ENCODE data around the gene FTSJ1. TPM values are rescaled to one million over a fixed set of nuclear protein-coding genes. Genes with fewer than 3 reads are reported as not detected.

Gene FTSJ1
- total and polyA plus RNA-seq, 9 donors, result 23.2 to 45.9 (median 31.7) TPM

DNA sequence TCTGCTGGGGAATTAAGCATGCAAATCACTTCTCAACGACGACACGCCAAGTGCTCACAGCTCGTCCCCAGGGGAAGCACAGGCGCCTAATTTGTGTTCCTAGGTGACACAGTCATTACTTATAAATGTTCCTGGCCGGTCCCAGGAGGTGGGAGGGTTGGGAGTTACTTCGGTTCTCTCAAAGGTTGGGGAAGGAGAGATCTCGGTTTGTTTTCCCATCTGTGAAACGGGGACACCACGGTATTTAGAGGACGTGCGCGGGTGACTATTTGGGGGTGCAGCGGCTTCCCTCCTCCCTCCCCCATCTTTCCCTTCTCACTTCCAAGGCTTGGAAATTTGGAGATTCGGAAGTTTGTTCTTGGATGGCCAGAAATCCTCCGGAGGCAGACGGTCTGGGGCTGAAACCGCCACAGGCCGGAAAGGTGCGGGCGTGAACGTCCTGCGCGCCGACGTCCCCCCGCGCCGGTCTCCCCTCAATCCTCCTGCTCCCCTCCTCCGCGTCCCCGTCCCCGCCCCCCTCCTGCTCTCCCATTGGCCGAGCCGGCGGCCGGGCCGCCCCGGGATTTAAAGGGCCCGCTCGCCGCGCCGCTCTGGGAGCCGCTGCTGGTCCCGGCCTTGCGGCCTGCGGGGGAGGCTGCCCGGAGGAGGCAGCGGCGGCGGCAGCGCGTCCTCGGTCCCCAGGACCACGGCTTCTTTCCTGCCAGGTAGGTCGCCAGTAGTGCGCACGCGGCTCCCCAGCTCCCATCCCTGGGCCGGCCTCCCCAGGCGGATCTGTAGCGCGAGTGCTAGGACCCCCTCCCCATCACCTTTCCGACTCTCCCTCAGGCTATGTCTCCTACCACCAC is 32.6 kb downstream of the FTSJ1 start, which contains the start of gene PORCN:
Gene PORCN, plus strand, starts transcription at position 593 of the 845 bp plus-strand sequence. CDS start 829 bp downstream, outside the sequence.
- 31 to 42% (median 39%) methylated on average over 44 to 65 of the region's 65 CpGs for WGBS, 3 donors
- H3K27ac ChIP-seq, result peak within 1 kb of the TSS in 1 of 2 donors; percentile 24
- no peaks in the 10 kb centered on the region for H3K4me1 ChIP-seq (ENCODE audit: insufficient read depth)
- H3K9me3 ChIP-seq, result no peaks in the 10 kb centered on the region
- TF ChIP-seq POLR2A (IDR thresholded peaks at IDR 0.05) (peak; percentile 37), EP300 (IDR thresholded peaks at IDR 0.05) (no peak)
- DNase-seq, result peak; percentile 80 to 88 (median 84)
- intact Hi-C loops (cut with DNase I), result no loop called here
- H3K27me3 ChIP-seq, result no peaks in the 10 kb centered on the region
- H3K4me3 ChIP-seq, result peak within 1 kb of the TSS; percentile 75
- no peaks in the 10 kb centered on the region for H3K36me3 ChIP-seq

DNA sequence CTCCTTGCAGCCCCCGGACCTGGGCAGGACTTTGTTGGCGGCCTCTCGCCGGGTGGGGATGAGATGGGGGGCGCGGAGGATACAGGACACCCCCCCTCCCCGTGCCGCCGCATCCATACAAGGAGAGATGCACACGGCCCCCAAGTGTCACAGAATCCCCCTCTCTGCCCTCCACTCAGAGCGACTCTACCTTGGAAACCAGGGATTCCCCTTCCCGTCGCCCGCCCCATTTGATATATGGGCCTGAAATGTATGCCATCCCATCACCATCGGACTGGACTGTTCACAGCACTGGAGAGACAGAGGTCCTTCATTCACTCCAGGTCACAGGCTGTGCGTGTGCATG is 33.2 kb downstream of the FTSJ1 start:
- DNase-seq, result no peak
- 28 to 47% (median 42%) methylated on average over 16 of the region's 16 CpGs for WGBS, 3 donors
- H3K36me3 ChIP-seq, result no peaks in the 10 kb centered on the region
- H3K27me3 ChIP-seq, result no peaks in the 10 kb centered on the region
- H3K27ac ChIP-seq, result no peak overlapping the region
- no peaks in the 10 kb centered on the region for H3K4me1 ChIP-seq (ENCODE audit: insufficient read depth)
- peak overlapping the region; percentile 75 for H3K4me3 ChIP-seq
- TF ChIP-seq EP300 (IDR thresholded peaks at IDR 0.05) (no peak), CTCF (IDR thresholded peaks at IDR 0.05) (no peak), POLR2A (IDR thresholded peaks at IDR 0.05) (no peak)
- H3K9me3 ChIP-seq, result no peaks in the 10 kb centered on the region
- intact Hi-C loops (cut with DNase I), result no loop called here

- TF ChIP-seq POLR2A (IDR thresholded peaks at IDR 0.05), result no peak
- TF ChIP-seq CTCF (IDR thresholded peaks at IDR 0.05), result no peak
- no peak for TF ChIP-seq EP300 (IDR thresholded peaks at IDR 0.05)
- no peaks in the 10 kb centered on the region for H3K27me3 ChIP-seq
- no peaks in the 10 kb centered on the region for H3K9me3 ChIP-seq
- 51 to 61% (median 58%) methylated on average over 11 of the region's 11 CpGs for WGBS, 3 donors
- peak overlapping the region; percentile 75 for H3K4me3 ChIP-seq
- no peak overlapping the region for H3K27ac ChIP-seq
- no peaks in the 10 kb centered on the region for H3K36me3 ChIP-seq
- intact Hi-C loops (cut with DNase I), result no loop called here
- no peaks in the 10 kb centered on the region for H3K4me1 ChIP-seq (ENCODE audit: insufficient read depth)
- DNase-seq, result no peak
Measured at GRCh38 chrX:48509619-48510018, 33.6 kb downstream of the FTSJ1 start.

DNA sequence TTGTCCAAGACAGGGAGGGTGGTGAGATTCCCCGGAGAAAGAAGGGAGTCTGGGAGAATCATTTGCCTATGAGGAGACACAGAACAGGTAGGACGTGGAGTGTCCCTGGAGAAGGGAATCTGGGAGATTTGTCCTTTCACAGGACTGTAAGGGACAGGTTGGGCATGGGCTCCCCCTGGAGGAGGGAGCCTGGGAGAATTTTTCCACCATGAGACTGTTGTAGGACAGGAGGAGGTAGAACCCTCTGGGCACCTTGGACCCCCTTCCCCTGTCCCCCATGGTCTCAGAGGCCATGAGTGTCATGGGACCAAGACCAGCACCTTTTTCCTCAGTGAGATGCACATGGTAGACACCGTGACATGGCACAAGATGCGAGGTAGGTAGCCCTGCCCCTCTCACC is 35.6 kb downstream of the FTSJ1 start:
- intact Hi-C loops (cut with DNase I), result no loop called here
- TF ChIP-seq EP300 (IDR thresholded peaks at IDR 0.05), result no peak
- TF ChIP-seq CTCF (IDR thresholded peaks at IDR 0.05), result no peak
- TF ChIP-seq POLR2A (IDR thresholded peaks at IDR 0.05), result no peak
- no peaks in the 10 kb centered on the region for H3K36me3 ChIP-seq
- no peaks in the 10 kb centered on the region for H3K9me3 ChIP-seq
- no peak overlapping the region for H3K27ac ChIP-seq
- DNase-seq, result no peak
- H3K4me1 ChIP-seq (ENCODE audit: insufficient read depth), result no peaks in the 10 kb centered on the region
- H3K27me3 ChIP-seq, result no peaks in the 10 kb centered on the region
- WGBS, 3 donors, result 59 to 69% (median 66%) methylated on average over 4 of the region's 4 CpGs
- H3K4me3 ChIP-seq, result no peak overlapping the region

DNA sequence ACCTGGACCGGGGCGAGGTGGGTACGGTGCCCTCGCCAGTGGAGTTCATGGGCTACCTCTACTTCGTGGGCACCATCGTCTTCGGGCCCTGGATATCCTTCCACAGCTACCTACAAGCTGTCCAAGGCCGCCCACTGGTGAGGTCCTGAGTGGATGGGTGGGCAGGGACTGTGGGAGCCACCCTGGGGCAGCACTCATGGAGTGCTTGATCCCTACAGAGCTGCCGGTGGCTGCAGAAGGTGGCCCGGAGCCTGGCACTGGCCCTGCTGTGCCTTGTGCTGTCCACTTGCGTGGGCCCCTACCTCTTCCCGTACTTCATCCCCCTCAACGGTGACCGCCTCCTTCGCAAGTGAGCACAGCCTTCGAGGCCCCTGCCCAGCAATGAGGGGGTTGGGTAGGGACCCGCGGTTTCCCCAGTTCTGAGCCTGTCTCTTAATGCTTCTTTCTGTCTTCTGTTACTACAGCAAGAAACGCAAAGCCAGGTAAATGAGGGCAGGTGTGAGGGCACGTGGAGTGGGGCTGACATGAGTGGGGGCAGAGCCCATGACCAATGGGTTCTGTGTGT is 36.5 kb downstream of the FTSJ1 start:
- no peaks in the 10 kb centered on the region for H3K27me3 ChIP-seq
- H3K4me3 ChIP-seq, result no peak overlapping the region
- 82 to 90% (median 86%) methylated on average over 20 of the region's 20 CpGs for WGBS, 3 donors
- no peak for DNase-seq
- no peak overlapping the region for H3K27ac ChIP-seq
- H3K4me1 ChIP-seq (ENCODE audit: insufficient read depth), result no peaks in the 10 kb centered on the region
- no peak for TF ChIP-seq CTCF (IDR thresholded peaks at IDR 0.05)
- no peak for TF ChIP-seq EP300 (IDR thresholded peaks at IDR 0.05)
- TF ChIP-seq POLR2A (IDR thresholded peaks at IDR 0.05), result no peak
- no peaks in the 10 kb centered on the region for H3K9me3 ChIP-seq
- no peaks in the 10 kb centered on the region for H3K36me3 ChIP-seq
- intact Hi-C loops (cut with DNase I), result no loop called here

Data from ovary (tissue), 9 donors.